ENCODE data around the gene VGLL1. TPM values are rescaled to one million over a fixed set of nuclear protein-coding genes. Genes with fewer than 3 reads are reported as not detected.

Gene VGLL1
- not detected in 2 replicates for total RNA-seq

GRCh38 chrX:136531951-136532350 is at the start of gene VGLL1:
VGLL1 (plus strand) TSS chrX:136532215; CDS start chrX:136536021, 3,806 bp downstream.

GRCh38 chrX:136487647-136488046 is 44.4 kb upstream of the VGLL1 start, which contains the start of gene BRS3:
BRS3 (plus strand) TSS chrX:136487947; CDS start chrX:136488115, 168 bp downstream.

GRCh38 chrX:136497556-136498052 is 34.4 kb upstream of the VGLL1 start, which contains the start of gene HTATSF1:
HTATSF1 (plus strand) TSS chrX:136497592; CDS start chrX:136497685, 93 bp downstream.

Small RNA genes lying within 50 kb of the gene (small RNA-seq; reads per million reads assigned to genes)
- gene MIR934: not detected
- gene RF00019: not detected
- gene RNU6-320P: not detected

Other genes starting within 250 kb of the VGLL1 start
- 0.86 and 1.2 TPM in 2 replicates for gene ADGRG4, start 231.3 kb upstream of the VGLL1 start, total RNA-seq
- gene BRS3, start 44.3 kb upstream of the VGLL1 start, total RNA-seq: under 0.01 TPM in 1 of 2 replicates, not detected in the other
- gene HTATSF1, start 34.6 kb upstream of the VGLL1 start, total RNA-seq: 38.3 and 43.8 TPM in 2 replicates
- not detected in 2 replicates for gene CD40LG, start 115.9 kb downstream of the VGLL1 start, total RNA-seq
- gene ARHGEF6, start 248.7 kb downstream of the VGLL1 start, total RNA-seq: 18.6 and 21.3 TPM in 2 replicates

Measured in articular chondrocyte of knee joint (primary cell).